ENCODE data around the gene ABTB1.

DNA sequence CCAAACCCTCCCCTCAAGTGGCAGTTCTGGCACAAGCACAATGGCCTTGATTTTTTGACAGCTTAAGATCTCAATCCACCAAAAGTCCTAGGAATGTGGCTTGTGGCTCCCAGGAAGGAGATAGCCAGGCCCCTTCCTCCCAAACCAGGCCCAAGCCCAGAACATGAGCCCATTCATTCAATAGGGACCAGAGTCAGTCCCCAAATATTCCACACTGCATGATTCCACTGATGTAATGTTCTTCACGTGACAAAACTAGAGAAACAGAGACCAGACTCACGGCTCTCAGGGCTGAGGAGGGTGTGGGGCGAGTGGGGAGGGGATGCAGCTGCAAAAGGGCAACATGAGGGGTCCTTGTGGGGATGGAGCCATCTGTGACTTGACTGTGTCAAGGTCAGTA is 25.5 kb downstream of the ABTB1 start:
- TF ChIP-seq, protein P1, sequence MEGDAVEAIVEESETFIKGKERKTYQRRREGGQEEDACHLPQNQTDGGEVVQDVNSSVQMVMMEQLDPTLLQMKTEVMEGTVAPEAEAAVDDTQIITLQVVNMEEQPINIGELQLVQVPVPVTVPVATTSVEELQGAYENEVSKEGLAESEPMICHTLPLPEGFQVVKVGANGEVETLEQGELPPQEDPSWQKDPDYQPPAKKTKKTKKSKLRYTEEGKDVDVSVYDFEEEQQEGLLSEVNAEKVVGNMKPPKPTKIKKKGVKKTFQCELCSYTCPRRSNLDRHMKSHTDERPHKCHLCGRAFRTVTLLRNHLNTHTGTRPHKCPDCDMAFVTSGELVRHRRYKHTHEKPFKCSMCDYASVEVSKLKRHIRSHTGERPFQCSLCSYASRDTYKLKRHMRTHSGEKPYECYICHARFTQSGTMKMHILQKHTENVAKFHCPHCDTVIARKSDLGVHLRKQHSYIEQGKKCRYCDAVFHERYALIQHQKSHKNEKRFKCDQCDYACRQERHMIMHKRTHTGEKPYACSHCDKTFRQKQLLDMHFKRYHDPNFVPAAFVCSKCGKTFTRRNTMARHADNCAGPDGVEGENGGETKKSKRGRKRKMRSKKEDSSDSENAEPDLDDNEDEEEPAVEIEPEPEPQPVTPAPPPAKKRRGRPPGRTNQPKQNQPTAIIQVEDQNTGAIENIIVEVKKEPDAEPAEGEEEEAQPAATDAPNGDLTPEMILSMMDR (IDR thresholded peaks at IDR 0.05), result no peak
- no peak for TF ChIP-seq JUN (CRISPR knock-in tag; IDR thresholded peaks at IDR 0.05)
- no peak for TF ChIP-seq ETV6 (CRISPR knock-in tag; IDR thresholded peaks at IDR 0.05)
- no peak for TF ChIP-seq MLX (CRISPR knock-in tag; IDR thresholded peaks at IDR 0.05)
- no peak for TF ChIP-seq GTF2I (CRISPR knock-in tag; conservative IDR thresholded peaks at IDR 0.05)
- TF ChIP-seq ELF4 (CRISPR knock-in tag; IDR thresholded peaks at IDR 0.05; ENCODE audit: low read depth), result no peak
- no peak for TF ChIP-seq NFE2L1 (CRISPR knock-in tag; IDR thresholded peaks at IDR 0.05)
- TF ChIP-seq, protein P2, sequence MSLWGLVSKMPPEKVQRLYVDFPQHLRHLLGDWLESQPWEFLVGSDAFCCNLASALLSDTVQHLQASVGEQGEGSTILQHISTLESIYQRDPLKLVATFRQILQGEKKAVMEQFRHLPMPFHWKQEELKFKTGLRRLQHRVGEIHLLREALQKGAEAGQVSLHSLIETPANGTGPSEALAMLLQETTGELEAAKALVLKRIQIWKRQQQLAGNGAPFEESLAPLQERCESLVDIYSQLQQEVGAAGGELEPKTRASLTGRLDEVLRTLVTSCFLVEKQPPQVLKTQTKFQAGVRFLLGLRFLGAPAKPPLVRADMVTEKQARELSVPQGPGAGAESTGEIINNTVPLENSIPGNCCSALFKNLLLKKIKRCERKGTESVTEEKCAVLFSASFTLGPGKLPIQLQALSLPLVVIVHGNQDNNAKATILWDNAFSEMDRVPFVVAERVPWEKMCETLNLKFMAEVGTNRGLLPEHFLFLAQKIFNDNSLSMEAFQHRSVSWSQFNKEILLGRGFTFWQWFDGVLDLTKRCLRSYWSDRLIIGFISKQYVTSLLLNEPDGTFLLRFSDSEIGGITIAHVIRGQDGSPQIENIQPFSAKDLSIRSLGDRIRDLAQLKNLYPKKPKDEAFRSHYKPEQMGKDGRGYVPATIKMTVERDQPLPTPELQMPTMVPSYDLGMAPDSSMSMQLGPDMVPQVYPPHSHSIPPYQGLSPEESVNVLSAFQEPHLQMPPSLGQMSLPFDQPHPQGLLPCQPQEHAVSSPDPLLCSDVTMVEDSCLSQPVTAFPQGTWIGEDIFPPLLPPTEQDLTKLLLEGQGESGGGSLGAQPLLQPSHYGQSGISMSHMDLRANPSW (CRISPR knock-in tag; conservative IDR thresholded peaks at IDR 0.05; ENCODE audit: low read depth), result no peak
- no peak for TF ChIP-seq FOXJ3 (CRISPR knock-in tag; IDR thresholded peaks at IDR 0.05; ENCODE audit: borderline replicate concordance)
- TF ChIP-seq TEAD4 (CRISPR knock-in tag; IDR thresholded peaks at IDR 0.05), result no peak
- no peak for TF ChIP-seq CDX4 (CRISPR knock-in tag; IDR thresholded peaks at IDR 0.05; ENCODE audit: borderline replicate concordance)
- TF ChIP-seq, protein P3, sequence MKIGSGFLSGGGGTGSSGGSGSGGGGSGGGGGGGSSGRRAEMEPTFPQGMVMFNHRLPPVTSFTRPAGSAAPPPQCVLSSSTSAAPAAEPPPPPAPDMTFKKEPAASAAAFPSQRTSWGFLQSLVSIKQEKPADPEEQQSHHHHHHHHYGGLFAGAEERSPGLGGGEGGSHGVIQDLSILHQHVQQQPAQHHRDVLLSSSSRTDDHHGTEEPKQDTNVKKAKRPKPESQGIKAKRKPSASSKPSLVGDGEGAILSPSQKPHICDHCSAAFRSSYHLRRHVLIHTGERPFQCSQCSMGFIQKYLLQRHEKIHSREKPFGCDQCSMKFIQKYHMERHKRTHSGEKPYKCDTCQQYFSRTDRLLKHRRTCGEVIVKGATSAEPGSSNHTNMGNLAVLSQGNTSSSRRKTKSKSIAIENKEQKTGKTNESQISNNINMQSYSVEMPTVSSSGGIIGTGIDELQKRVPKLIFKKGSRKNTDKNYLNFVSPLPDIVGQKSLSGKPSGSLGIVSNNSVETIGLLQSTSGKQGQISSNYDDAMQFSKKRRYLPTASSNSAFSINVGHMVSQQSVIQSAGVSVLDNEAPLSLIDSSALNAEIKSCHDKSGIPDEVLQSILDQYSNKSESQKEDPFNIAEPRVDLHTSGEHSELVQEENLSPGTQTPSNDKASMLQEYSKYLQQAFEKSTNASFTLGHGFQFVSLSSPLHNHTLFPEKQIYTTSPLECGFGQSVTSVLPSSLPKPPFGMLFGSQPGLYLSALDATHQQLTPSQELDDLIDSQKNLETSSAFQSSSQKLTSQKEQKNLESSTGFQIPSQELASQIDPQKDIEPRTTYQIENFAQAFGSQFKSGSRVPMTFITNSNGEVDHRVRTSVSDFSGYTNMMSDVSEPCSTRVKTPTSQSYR (CRISPR knock-in tag; IDR thresholded peaks at IDR 0.05), result no peak
- TF ChIP-seq HMGXB4 (CRISPR knock-in tag; IDR thresholded peaks at IDR 0.05), result no peak
- no peak for TF ChIP-seq GABPB1 (CRISPR knock-in tag; IDR thresholded peaks at IDR 0.05)
